ENCODE measurements around the gene PREX1.

- TF ChIP-seq CTCF (IDR thresholded peaks at IDR 0.05) (no peak), POLR2A (IDR thresholded peaks at IDR 0.05) (no peak)
Observed at GRCh38 chr20:48777005-48777404, 50.8 kb downstream of the PREX1 start.
